Activated T-helper 1 cell treated with anti-CD3 and anti-CD28 coated beads, Interleukin-2, amount 50 U/mL, for 16 hours (primary cell): ENCODE measurements around the gene OBSCN.

ENCODE experiments used
- DNase-seq, 2 donors: peaks; one replicate each; pipeline ENCODE4 v3.0.0-alpha.2; 2020; ENCODE audit warnings: low read depth in 1 of 2, low spot score in 1 of 2

The OBSCN gene

DNA sequence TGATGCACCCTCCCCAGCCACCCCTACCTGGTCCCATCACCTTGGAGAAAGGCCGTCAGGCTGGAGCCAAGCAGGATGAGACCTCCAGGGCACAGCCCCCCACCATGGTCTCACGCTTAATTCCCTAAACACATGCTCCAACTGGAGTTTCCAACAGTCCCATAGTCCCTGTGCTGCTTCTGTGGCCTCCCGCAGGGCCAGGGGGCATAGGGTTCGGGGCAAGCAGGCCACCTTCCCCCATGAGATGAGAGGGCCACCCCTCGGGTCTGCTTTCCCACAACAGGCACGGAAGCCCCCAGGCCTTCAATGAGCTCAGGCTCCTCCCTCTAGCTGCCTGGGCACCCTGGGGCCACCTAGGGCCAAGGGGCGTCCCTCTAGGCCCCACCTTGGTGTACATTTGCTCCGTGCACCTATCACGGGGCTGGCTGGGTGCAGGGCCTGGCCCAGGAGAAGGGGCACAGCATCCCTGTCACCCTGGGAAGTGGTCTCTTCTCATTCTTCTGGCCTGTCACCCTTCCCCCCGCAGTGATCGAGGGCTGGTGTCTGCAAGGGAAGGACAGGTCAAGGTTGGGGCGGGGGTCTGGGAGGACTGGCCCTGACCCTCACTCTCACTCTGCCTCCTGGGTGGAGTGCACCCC lies 156.3 kb downstream of the OBSCN start:
- no peak for DNase-seq

DNA sequence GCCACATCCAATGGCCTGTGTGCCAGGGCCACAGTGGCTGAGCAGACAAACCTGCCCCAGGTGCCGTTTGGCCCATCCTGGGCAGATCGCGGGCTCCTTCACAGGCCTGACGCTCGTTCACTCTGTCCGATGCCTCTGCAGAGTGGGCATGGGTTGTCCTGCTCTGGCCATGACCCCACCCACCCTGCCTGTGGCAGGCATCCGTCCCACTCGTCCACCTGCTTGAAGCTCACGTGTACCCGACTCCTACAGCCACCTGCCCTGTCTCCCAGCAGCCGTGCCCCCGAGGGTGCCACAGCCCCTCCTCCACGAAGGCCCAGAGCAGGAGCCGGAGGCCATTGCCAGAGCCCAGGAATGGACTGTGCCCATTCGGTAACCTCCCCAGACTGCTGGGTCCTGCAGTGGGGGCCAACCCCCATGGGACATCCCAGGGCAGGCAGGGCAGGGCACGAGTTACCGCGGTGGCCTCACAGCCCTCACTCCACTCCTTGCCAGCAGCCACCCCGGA lies 156.9 kb downstream of the OBSCN start:
- no peak for DNase-seq

DNA sequence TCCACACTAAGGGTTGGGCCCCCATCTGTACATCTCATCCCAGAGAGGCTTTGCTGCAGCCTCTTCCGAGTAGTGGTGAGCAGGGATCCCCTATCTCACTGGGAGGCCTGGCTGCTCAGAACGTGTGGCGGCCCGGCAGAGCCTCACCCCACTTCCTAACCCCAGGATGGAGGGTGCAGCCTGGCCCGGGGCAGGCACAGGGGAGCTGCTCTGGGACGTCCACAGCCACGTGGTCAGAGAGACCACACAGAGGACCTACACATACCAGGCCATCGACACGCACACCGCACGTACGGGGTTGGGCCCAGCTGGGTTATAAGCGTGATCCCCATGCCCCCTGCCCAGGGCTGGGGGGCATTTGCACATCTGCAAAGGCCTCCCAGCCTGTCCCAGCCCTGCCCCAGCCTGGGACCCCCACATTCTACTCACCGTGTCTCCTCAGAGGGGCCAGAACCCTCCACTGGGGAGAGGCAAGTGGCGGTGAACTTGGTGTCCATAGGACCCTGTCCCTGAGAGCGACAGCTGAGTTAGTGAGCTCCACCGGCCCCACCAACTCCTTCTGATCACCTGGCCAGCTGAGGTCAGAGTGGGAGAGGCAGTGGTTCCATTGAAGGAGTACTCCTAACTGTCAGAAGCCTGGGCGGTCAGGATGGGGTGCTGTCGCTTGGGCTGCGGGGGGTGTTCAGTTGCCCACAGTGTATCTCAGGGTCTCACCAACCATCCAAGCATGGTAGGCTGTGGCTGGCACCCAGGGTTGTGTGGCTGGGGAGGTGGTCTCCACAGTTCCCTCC lies 157.6 kb downstream of the OBSCN start:
- DNase-seq: no peak

DNA sequence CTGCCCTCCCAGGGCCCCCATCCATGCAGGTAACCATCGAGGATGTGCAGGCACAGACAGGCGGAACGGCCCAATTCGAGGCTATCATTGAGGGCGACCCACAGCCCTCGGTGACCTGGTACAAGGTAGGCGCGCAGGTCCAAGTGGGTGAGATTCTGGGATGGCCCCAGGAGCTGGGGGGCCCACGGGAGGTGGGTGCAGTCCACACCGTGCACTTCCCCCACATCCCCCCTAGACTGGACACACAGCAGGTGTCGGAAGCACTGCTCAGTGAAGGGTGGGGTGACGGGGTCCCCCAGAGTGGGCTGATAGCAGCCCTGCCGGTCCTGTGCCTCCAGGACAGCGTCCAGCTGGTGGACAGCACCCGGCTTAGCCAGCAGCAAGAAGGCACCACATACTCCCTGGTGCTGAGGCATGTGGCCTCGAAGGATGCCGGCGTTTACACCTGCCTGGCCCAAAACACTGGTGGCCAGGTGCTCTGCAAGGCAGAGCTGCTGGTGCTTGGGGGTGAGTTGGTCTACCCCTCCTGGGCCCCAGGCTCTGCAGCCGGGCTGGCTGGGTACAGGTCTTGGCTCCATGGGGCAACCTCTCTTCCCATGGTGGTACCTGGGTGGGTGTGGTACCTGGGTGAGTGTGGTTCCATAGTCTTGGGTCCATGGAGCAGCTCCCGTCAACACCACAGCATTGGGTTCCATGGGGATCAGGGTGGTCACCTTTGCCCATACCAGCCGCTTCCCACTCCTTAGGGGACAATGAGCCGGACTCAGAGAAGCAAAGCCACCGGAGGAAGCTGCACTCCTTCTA lies 158.4 kb downstream of the OBSCN start:
- no peak for DNase-seq

DNA sequence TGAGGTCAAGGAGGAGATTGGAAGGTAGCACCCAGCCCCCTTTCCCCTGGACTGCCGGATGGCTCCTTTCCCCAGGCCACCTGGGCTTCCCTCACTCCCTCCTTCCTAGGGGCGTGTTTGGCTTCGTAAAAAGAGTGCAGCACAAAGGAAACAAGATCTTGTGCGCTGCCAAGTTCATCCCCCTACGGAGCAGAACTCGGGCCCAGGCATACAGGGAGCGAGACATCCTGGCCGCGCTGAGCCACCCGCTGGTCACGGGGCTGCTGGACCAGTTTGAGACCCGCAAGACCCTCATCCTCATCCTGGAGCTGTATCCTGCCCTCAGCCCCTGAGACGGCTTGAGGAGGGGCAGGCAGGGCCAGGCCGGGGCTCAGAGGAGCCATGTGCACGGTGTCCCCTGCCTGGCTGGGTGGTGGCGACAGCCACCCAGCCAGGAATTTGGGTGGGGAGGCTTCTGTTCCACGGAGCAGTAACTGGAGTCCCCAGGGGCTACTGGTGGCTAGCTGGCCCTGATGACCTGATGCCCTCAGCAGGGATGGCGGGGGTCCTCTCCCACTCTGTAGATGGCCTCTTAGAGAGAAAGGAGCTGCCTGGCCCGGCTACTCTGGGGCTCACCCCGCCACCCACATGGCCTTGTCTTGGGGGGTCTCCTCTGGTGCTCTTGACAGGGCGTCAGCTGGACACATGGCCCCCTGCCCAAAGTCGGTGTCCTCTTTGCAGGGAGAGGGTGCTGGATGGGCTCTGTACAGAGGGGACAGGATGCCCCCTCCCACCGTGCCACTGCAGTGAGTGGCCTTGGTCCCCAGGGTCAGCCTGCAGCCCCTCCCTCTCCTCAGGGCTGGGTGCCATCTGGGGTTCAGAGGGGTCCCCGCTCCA lies 159.3 kb downstream of the OBSCN start:
- no peak for DNase-seq

DNA sequence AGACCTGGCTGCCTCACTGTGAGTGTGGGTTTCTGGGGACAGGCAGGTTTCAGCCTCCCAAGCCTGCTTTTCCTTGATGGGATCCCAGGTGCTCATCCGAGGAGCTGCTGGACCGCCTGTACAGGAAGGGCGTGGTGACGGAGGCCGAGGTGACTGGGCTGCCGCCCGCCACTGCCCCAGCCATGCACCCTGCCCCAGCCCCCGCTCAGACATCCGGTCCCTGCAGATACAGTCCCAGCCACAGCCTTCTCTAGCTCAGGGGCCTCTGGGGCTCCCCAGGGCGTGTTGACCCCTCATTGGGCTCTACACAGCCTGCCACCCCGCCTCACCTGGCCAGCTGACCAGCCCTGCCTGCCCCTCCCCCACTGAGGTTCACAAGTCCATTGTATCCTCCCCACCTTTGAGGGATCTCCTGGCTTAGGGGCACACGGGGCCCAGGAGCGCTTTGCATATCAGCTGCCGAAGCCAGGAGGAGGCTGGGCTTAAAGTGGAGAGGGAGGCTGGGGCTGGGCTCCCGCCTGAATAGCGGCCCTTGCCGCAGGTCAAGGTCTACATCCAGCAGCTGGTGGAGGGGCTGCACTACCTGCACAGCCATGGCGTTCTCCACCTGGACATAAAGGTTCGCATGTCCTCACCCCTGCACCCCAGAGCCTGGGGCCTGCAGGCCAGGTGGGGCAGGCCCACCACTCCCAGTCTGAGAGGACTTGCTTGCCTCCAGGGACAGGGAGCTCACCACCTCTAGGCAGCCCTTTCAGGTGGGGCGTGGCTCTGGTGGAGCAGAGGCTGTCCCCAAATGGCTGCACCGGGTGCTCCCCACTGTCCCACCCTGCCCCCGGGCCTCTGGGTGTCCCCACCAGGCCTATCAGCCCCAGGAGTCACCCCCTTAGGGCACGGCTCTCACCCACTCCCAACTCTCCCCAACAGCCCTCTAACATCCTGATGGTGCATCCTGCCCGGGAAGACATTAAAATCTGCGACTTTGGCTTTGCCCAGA lies 160.3 kb downstream of the OBSCN start:
- no peak for DNase-seq

DNA sequence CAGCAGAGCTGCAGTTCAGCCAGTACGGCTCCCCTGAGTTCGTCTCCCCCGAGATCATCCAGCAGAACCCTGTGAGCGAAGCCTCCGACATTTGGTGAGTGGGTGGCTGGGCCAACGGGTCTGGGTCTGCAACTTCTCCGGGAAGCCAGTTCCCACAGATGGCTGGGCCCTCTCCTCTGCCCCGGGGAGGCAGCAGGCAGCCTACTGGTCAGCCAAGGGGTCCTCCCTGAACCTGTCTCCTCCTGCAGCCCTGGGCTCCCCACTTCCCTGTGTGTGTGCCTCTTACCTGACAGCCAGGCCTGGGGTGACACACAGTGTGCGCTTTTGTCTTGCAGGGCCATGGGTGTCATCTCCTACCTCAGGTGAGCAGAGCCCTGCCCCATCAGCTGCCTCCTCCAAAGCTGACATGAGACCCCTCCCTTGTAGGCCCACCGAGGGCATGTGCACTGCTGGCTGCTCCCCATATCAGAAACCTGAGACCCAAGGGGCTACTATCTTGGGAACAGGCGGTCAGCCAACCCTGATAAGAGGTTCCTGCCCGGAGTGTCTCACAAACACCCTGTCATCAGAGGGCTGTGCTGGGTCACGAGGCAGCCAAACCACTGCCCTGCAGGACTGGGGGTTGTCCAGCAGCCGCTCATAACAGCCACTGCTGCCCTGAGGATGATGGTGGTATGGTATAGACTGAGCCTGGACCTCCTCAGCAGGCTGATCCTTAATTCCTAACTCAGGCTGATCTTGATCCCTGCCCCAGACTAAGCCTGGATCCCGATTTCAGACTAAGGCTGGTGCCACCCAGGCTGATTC lies 161.2 kb downstream of the OBSCN start:
- no peak for DNase-seq

DNA sequence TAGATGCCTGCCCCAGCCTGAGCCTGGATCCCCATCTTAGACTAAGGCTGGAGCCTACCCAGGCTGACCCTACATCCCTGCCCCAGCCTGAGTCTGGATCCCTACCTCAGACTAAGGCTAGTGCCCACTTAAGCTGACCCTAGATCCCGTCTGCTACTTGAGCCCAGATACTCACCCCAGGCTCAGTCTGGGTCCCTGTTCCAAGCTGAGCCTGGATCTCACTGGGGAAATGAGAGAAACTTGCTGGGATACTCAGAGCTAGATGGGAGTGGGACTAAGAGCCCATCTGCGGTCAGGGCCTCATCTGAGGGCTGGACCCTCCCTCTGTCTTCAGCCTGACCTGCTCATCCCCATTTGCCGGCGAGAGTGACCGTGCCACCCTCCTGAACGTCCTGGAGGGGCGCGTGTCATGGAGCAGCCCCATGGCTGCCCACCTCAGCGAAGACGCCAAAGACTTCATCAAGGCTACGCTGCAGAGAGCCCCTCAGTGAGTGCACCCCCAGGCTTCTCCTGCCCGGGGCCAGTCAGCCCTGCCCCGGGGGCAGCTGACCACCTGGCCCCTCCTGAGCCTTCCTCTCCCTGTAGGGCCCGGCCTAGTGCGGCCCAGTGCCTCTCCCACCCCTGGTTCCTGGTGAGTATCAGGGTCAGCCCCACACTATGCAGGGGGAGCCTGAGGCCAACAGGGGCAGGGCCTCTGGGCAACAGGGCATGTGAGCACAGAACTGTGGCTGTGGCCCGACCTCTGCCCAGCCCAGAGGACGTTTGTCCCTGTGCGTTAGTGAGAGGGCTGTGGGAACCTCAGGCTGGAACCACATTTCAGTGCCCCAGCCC lies 162.0 kb downstream of the OBSCN start:
- DNase-seq: no peak

DNA sequence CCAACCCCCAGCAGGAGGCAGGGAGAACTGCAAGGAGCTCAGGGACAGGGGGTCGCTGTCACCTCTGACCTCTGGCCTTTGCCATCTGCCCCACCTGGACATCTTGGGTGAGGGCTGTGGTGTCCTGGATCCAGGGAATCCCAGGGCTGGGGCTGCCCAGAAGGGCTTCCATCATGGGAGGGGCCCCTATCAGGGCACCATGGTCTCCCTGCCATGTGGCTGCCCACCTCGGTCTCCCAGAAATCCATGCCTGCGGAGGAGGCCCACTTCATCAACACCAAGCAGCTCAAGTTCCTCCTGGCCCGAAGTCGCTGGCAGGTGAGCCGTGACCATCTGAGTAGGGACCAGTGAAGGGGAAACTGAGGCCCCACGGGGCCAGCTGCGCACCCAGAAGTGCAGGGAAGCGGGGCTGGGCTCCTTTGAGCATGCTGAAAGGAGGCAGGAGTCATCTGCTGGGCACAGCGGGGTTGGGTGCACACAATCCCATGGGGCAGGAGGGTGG lies 162.6 kb downstream of the OBSCN start:
- DNase-seq: no peak

DNA sequence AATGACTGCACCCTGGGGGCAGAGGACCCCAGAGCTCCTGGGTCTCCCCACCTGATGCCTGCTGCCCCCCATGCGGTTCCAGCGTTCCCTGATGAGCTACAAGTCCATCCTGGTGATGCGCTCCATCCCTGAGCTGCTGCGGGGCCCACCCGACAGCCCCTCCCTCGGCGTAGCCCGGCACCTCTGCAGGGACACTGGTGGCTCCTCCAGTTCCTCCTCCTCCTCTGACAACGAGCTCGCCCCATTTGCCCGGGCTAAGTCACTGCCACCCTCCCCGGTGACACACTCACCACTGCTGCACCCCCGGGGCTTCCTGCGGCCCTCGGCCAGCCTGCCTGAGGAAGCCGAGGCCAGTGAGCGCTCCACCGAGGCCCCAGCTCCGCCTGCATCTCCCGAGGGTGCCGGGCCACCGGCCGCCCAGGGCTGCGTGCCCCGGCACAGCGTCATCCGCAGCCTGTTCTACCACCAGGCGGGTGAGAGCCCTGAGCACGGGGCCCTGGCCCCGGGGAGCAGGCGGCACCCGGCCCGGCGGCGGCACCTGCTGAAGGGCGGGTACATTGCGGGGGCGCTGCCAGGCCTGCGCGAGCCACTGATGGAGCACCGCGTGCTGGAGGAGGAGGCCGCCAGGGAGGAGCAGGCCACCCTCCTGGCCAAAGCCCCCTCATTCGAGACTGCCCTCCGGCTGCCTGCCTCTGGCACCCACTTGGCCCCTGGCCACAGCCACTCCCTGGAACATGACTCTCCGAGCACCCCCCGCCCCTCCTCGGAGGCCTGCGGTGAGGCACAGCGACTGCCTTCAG lies 163.3 kb downstream of the OBSCN start:
- DNase-seq: no peak

DNA sequence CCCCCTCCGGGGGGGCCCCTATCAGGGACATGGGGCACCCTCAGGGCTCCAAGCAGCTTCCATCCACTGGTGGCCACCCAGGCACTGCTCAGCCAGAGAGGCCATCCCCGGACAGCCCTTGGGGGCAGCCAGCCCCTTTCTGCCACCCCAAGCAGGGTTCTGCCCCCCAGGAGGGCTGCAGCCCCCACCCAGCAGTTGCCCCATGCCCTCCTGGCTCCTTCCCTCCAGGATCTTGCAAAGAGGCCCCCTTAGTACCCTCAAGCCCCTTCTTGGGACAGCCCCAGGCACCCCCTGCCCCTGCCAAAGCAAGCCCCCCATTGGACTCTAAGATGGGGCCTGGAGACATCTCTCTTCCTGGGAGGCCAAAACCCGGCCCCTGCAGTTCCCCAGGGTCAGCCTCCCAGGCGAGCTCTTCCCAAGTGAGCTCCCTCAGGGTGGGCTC lies 163.9 kb downstream of the OBSCN start:
- no peak for DNase-seq

DNA sequence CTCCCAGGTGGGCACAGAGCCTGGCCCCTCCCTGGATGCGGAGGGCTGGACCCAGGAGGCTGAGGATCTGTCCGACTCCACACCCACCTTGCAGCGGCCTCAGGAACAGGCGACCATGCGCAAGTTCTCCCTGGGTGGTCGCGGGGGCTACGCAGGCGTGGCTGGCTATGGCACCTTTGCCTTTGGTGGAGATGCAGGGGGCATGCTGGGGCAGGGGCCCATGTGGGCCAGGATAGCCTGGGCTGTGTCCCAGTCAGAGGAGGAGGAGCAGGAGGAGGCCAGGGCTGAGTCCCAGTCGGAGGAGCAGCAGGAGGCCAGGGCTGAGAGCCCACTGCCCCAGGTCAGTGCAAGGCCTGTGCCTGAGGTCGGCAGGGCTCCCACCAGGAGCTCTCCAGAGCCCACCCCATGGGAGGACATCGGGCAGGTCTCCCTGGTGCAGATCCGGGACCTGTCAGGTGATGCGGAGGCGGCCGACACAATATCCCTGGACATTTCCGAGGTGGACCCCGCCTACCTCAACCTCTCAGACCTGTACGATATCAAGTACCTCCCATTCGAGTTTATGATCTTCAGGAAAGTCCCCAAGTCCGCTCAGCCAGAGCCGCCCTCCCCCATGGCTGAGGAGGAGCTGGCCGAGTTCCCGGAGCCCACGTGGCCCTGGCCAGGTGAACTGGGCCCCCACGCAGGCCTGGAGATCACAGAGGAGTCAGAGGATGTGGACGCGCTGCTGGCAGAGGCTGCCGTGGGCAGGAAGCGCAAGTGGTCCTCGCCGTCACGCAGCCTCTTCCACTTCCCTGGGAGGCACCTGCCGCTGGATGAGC lies 164.5 kb downstream of the OBSCN start:
- no peak for DNase-seq

DNA sequence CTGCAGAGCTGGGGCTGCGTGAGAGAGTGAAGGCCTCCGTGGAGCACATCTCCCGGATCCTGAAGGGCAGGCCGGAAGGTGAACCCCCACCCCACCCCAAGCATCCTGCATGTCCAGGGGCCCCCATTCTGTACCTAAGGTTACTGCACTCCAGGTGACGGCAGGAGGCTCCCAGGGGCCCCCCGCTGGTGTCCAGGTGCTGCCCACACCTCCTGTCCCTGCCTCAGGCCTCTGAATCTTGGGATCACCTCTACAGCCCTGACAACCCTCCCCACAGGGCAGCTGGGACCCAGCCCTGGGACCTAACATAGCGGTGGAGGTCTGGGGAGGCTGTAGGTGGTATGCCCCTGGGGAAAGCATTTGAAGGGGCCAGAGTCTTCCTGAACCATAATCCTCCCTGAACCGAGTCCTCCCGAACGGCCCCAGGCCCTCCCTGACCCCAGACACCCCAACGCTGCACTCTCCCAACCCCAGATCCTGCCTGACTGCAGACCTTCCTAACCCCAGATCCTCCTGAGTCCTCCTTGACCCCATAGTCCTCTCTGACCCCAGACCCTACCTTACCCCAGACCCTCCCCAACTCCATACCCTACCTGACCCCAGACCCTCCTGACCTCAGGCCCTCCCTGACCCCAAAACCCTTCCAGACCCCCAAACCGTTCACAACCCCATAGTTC lies 165.3 kb downstream of the OBSCN start:
- no peak for DNase-seq

DNA sequence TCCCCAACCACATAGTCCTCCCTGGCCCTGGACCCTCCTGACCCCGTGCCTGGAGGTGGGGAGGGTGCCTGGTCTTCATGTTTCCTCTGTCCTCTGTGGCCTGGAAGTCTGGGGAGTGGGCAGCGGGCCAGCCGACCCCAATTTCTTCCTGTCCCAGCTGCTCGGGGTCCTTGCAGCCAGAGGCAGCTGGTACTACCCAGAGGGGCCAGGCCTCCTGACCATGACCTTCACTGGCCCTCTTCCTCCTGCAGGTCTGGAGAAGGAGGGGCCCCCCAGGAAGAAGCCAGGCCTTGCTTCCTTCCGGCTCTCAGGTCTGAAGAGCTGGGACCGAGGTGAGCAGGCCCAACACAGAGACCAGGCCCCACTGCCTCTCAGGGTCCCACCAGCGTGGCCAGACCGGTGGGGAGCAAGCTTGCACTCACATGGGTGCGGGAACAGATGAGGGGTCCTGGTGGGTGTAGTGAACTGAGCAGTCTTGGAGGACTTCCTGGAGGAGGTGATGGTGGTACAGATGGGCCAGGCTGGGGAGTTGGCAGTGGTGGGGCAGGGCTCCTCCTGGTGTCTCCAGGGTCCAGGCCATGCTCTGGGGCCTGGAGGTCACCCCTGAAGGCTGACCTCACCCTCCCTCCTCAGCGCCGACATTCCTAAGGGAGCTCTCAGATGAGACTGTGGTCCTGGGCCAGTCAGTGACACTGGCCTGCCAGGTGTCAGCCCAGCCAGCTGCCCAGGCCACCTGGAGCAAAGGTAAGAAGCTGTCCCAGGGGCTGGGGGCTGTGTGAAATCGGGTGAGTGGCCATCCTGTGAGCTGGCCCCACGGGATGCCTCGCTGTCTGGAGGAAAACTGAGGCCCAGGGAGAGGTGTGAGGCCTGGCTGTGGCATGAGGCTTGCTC lies 166.1 kb downstream of the OBSCN start:
- DNase-seq: no peak
